Measurements from ENCODE around the gene PDXK.

Gene PDXK

DNA sequence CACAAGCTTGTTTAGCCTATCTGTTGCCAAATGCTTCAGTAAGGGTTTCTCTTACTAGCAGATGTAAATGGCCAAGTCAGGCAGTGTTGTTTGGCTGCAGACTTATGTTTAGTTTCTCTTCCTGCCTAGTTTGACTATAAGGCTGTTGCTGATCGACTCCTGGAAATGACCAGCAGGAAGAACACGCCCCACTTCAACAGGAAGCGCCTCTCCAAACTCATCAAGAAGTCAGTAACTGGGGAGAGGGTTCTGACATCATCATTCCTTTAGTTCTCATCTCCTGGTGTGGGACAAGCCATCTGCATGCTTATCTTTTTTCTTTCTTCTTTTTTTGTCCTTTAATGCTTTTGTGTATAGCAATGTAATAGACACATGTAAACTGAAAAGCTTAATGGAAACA is 34.5 kb upstream of the PDXK start:
- peak; percentile 31 for DNase-seq (ENCODE audit: low read depth)
- TF ChIP-seq, protein P1, sequence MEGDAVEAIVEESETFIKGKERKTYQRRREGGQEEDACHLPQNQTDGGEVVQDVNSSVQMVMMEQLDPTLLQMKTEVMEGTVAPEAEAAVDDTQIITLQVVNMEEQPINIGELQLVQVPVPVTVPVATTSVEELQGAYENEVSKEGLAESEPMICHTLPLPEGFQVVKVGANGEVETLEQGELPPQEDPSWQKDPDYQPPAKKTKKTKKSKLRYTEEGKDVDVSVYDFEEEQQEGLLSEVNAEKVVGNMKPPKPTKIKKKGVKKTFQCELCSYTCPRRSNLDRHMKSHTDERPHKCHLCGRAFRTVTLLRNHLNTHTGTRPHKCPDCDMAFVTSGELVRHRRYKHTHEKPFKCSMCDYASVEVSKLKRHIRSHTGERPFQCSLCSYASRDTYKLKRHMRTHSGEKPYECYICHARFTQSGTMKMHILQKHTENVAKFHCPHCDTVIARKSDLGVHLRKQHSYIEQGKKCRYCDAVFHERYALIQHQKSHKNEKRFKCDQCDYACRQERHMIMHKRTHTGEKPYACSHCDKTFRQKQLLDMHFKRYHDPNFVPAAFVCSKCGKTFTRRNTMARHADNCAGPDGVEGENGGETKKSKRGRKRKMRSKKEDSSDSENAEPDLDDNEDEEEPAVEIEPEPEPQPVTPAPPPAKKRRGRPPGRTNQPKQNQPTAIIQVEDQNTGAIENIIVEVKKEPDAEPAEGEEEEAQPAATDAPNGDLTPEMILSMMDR (conservative IDR thresholded peaks at IDR 0.05; ENCODE audit: low read depth, low read length), result no peak

DNA sequence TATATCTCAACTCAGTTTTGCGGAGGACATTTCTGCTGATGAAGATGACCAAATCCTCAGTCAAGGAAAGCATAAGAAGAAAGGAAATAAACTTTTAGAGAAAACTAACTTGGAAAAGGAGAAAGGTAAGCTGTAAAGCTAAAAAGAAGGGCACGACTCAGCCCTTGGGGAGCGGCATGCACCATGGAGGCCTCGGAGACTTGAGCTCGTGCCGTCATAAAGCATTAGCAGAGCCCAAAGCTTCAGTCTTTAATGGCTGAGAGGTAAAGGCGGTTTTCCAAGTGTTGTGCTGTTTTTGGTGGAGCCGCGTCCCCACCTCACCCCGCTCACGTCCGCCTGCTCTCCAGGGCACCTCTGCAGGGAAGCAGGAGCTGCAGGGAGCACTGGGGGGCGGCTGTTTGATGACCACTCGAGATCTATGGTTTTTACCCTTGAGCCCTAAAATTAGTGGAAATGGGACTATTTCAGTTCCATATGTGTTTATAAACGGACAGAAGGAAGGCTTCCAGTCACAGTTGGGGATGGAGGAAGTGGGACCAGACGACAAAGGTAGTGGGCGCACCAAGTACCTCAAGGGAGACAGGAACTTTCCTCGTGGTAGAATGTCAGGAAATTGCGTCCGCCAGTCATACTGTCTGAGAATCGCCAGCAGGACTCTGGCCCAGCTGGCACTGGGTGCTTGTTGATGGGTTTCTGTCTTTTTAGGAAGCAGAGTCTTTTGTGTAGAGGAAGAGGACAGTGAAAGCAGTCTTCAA is 31.9 kb upstream of the PDXK start:
- TF ChIP-seq, protein P1 (conservative IDR thresholded peaks at IDR 0.05; ENCODE audit: low read depth, low read length), result no peak
- no peak for DNase-seq (ENCODE audit: low read depth)
- no peak overlapping the region for H3K4me3 ChIP-seq (ENCODE audit: low read depth, low read length)

More for the DNA sequence above, 34.5 kb upstream of the PDXK start:
- no peak overlapping the region for H3K4me3 ChIP-seq (ENCODE audit: low read depth, low read length)

DNA sequence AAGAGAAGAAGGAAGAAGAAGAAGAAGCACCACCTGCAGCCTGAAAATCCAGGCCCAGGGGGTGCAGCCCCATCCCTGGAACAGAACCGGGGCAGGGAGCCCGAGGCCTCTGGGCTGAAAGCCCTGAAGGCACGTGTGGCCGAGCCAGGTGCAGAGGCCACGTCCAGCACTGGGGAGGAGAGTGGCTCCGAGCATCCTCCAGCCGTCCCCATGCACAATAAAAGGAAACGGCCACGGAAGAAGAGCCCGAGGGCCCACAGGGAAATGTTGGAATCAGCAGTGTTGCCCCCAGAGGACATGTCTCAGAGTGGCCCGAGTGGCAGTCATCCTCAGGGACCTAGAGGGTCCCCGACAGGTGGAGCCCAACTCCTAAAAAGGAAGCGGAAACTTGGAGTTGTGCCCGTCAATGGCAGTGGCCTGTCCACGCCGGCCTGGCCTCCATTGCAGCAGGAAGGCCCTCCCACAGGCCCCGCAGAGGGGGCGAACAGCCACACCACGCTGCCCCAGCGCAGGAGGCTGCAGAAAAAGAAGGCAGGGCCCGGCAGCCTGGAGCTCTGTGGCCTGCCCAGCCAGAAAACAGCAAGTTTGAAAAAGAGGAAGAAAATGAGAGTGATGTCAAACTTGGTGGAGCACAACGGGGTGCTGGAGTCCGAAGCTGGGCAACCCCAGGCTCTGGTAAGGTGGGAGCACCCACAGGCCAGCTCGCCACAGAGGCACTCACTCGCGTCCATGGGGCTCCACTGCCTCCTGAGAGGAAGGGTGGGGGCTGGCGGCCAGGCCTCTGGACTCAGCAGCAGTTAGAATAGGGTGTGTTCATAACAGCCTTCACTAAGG is 31.1 kb upstream of the PDXK start:
- no peak for DNase-seq (ENCODE audit: low read depth)
- no peak overlapping the region for H3K4me3 ChIP-seq (ENCODE audit: low read depth, low read length)
- TF ChIP-seq, protein P1 (conservative IDR thresholded peaks at IDR 0.05; ENCODE audit: low read depth, low read length), result no peak

DNA sequence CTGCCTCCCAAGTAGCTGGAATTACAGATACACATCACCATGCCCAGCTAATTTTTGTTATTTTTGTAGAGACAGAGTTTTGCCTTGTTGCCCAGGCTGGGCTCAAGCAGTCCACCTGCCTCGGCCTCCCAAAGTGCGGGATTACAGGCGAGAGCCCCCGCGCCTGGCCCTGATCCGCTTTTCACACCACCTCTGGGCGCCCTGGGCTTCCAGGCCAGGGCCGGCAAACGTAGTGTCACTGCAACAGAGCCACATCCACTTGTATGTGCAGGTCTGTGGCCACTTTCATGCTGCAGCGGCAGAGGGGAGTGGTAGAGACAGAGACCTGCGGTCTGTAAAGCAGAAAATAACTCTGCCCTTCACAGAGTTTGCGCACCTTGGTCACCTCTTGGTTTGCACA is 30.0 kb upstream of the PDXK start:
- DNase-seq (ENCODE audit: low read depth), result no peak
- TF ChIP-seq, protein P1 (conservative IDR thresholded peaks at IDR 0.05; ENCODE audit: low read depth, low read length), result no peak
- no peak overlapping the region for H3K4me3 ChIP-seq (ENCODE audit: low read depth, low read length)

DNA sequence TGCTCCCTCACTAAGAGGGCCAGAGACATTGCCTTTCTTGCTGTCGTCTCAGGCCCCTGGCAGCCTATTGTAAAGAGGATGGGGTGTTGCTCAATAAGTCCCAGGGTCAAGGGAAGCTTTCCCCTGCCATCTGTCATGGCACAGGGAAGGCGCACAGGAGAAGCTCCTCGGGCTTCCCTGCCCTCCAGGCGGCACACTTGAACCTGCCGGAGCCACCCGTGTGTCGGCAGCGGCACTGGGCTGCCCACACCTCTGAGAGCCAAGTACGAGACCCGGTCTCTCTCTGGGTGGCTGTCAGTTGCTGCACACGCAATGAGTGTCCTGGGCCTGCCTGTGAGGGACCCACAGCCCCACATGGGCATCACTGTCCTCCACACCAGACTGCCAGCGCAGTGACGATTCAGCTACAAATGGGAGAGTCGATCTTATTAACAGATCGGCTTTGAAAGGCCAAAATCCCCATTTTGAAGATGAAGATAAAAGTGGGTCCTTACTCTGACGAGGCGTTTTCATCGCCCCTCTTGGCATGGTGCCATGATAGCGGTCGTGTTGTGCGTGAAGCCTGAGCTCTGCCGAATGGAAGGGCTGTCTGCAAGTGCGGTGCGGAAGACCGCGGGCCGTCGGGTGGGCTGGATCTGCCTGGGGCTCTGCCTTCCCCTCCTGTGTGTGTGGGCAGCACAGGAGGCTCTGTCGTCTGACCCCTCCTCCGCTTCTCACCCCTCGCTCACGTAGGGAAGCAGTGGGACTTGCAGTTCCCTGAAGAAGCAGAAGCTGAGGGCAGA is 29.2 kb upstream of the PDXK start:
- H3K4me3 ChIP-seq (ENCODE audit: low read depth, low read length), result no peak overlapping the region
- no peak for DNase-seq (ENCODE audit: low read depth)
- TF ChIP-seq, protein P1 (conservative IDR thresholded peaks at IDR 0.05; ENCODE audit: low read depth, low read length), result no peak

DNA sequence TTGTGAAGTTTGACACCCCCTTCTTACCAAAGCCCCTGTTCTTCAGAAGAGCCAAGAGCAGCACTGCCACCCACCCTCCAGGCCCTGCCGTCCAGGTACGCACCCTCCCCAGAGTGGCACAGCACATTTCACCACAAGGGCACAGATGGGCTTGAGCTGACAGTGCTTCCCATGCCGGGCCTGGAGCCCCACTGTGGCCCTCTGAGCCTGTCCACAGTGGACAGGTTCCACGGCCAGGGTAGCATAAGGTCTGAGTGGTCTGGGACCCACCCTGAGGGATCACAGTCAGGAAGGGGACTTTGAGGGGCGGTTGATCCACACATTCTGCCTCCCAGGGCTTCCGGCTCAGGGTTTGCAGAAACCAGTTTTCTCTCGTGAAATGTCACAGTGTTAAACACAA is 28.6 kb upstream of the PDXK start:
- DNase-seq (ENCODE audit: low read depth), result no peak
- H3K4me3 ChIP-seq (ENCODE audit: low read depth, low read length), result no peak overlapping the region
- TF ChIP-seq, protein P1 (conservative IDR thresholded peaks at IDR 0.05; ENCODE audit: low read depth, low read length), result no peak
